Testis (tissue), 2 donors: ENCODE measurements around the gene KIR2DL4.
"Not testable (repeated sequence)": the region's sequence is repeated elsewhere in the genome, so short reads cannot be mapped to it uniquely, and the experiment has no call there.

Experiments
- POLR2A ChIP-seq: fragments of 450-650 bp; IDR thresholded peaks from one replicate; pipeline ENCODE4 v1.6.1; 2017; ENCODE audit warnings: antibody characterized with exemption, mild to moderate bottlenecking, moderate library complexity
- TF ChIP-seq, protein P1 (sequence below), 3 experiments: fragments of 450-650 bp in 2 of 3; fragments of 200-600 bp in 1 of 3; sonication (generic) in 1 of 3; IDR thresholded peaks; one replicate each; pipeline ENCODE4 v1.5.1; 2016 to 2019; ENCODE audit warnings: antibody characterized with exemption in 3 of 3, mild to moderate bottlenecking in 2 of 3, moderate library complexity in 1 of 3

DNA sequence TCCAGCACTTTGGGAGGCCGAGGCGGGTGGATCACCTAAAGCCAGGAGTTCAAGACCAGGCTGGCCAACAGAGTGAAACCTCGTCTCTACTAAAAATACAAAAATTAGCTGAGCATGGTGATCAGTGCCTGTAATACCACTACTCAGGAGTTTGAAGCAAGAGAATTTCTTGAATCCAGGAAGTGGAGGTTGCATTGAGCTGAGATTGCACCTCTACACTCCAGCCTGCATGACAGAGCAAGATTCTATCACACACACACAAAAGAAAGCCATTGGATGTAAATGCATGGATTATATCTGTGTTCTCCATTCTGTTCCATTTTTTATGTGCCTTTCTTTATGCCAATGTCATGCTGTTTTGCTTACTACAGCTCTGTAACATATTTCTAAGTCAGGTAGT, 55.1 kb downstream of the KIR2DL4 start:
- TF ChIP-seq POLR2A, result not testable (repeated sequence)
- TF ChIP-seq, protein P1, sequence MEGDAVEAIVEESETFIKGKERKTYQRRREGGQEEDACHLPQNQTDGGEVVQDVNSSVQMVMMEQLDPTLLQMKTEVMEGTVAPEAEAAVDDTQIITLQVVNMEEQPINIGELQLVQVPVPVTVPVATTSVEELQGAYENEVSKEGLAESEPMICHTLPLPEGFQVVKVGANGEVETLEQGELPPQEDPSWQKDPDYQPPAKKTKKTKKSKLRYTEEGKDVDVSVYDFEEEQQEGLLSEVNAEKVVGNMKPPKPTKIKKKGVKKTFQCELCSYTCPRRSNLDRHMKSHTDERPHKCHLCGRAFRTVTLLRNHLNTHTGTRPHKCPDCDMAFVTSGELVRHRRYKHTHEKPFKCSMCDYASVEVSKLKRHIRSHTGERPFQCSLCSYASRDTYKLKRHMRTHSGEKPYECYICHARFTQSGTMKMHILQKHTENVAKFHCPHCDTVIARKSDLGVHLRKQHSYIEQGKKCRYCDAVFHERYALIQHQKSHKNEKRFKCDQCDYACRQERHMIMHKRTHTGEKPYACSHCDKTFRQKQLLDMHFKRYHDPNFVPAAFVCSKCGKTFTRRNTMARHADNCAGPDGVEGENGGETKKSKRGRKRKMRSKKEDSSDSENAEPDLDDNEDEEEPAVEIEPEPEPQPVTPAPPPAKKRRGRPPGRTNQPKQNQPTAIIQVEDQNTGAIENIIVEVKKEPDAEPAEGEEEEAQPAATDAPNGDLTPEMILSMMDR (IDR thresholded peaks at IDR 0.05), result not testable (repeated sequence)
